IMR-90 (cell line): ENCODE data around the gene NXN.
A peak's percentile ranks its signal among the peaks of the same experiment; 100 is the strongest.

ENCODE experiments used
- BHLHE40 ChIP-seq: fragments of 150-350 bp; IDR thresholded peaks from 2 replicates; pipeline ENCODE4 v1.6.1; 2016; ENCODE audit warnings: mild to moderate bottlenecking, low read depth, low read length
- CEBPB ChIP-seq: IDR thresholded peaks from 2 replicates; pipeline ENCODE4 v1.6.1; 2012; ENCODE audit warnings: low read depth, low read length, improper control_type of control experiment
- CHD1 ChIP-seq: IDR thresholded peaks from 2 replicates; pipeline ENCODE4 v1.6.1; 2012; ENCODE audit warnings: low read depth, low read length, improper control_type of control experiment
- FOS ChIP-seq: fragments of 150-350 bp; IDR thresholded peaks from 2 replicates; pipeline ENCODE4 v1.6.1; 2016; ENCODE audit warnings: low read depth, low read length
- MAZ ChIP-seq: IDR thresholded peaks from 2 replicates; pipeline ENCODE4 v1.6.1; 2012; ENCODE audit warnings: low read depth, mild to moderate bottlenecking, low read length, improper control_type of control experiment, moderate library complexity, borderline replicate concordance
- MXI1 ChIP-seq: IDR thresholded peaks from 2 replicates; pipeline ENCODE4 v1.6.1; 2012; ENCODE audit warnings: low read depth, mild to moderate bottlenecking, low read length, moderate library complexity, borderline replicate concordance
- POLR2A ChIP-seq: IDR thresholded peaks from 2 replicates; pipeline ENCODE4 v1.6.1; 2012; ENCODE audit warnings: mild to moderate bottlenecking, low read depth, low read length
- RAD21 ChIP-seq: IDR thresholded peaks from 2 replicates; pipeline ENCODE4 v1.6.1; 2012; ENCODE audit warnings: low read length, improper control_type of control experiment
- RCOR1 ChIP-seq: IDR thresholded peaks from 2 replicates; pipeline ENCODE4 v1.6.1; 2012; ENCODE audit warnings: mild to moderate bottlenecking, low read length, improper control_type of control experiment; ENCODE audit not compliant: insufficient replicate concordance
- RFX5 ChIP-seq: IDR thresholded peaks from 2 replicates; pipeline ENCODE4 v1.8.0; 2012; ENCODE audit warnings: low read depth, mild to moderate bottlenecking, low read length, moderate library complexity
- SMC3 ChIP-seq: fragments of 150-350 bp; IDR thresholded peaks from 2 replicates; pipeline ENCODE4 v1.6.1; 2016; ENCODE audit warnings: low read depth, mild to moderate bottlenecking, antibody characterized with exemption, low read length, moderate library complexity
- TF ChIP-seq, protein P1 (sequence below): conservative IDR thresholded peaks from 2 replicates; pipeline ENCODE4 v1.5.1; 2012; ENCODE audit warnings: mild to moderate bottlenecking, low read depth, low read length, improper control_type of control experiment
- TF ChIP-seq, protein P2 (sequence below): fragments of 150-350 bp; IDR thresholded peaks from 2 replicates; pipeline ENCODE4 v1.6.1; 2017; ENCODE audit warnings: mild to moderate bottlenecking, antibody characterized with exemption, low read length, low read depth
- TF ChIP-seq, protein P3 (sequence below): fragments of 150-350 bp; IDR thresholded peaks from 2 replicates; pipeline ENCODE4 v1.6.1; 2016; ENCODE audit warnings: low read depth, mild to moderate bottlenecking, low read length, moderate library complexity, borderline replicate concordance

DNA sequence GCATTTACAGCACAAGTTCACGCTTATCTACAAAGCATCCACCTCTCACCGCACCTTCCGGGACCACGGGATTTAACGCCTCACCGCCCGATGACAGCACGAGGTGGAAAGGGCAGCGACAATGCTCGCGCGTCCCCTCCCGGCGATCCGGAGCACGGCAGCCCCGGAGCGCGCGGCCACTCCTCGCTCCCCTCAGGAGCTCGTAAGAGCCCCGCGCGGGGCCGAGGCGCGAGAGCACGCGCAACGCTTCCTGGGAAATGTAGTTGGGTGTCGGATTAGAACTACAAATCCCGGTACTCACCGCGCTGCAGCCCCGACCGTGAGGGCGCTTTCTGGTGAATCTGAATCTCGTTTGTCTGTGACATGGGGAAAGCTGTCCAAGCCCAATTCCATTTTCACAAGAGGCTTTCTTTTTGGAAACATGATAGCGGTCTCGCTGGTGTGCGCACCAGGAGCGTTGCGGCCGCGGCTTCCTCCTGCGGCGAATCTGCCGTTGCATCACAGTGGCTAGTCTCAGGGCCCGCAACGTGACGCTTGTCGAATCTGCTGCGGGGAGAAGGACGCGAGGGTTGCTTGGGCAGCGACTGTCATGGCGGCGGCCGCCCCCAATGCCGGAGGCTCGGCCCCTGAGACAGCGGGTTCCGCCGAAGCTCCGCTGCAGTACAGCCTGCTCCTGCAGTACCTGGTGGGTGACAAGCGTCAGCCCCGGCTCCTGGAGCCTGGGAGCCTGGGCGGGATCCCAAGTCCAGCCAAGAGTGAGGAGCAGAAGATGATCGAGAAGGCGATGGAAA lies 17.2 kb upstream of the NXN start, which contains the start of gene TIMM22:
- TF ChIP-seq, protein P1, sequence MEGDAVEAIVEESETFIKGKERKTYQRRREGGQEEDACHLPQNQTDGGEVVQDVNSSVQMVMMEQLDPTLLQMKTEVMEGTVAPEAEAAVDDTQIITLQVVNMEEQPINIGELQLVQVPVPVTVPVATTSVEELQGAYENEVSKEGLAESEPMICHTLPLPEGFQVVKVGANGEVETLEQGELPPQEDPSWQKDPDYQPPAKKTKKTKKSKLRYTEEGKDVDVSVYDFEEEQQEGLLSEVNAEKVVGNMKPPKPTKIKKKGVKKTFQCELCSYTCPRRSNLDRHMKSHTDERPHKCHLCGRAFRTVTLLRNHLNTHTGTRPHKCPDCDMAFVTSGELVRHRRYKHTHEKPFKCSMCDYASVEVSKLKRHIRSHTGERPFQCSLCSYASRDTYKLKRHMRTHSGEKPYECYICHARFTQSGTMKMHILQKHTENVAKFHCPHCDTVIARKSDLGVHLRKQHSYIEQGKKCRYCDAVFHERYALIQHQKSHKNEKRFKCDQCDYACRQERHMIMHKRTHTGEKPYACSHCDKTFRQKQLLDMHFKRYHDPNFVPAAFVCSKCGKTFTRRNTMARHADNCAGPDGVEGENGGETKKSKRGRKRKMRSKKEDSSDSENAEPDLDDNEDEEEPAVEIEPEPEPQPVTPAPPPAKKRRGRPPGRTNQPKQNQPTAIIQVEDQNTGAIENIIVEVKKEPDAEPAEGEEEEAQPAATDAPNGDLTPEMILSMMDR: peak; percentile 95
- TF ChIP-seq POLR2A: peak; percentile 72
- TF ChIP-seq CEBPB: peak; percentile 67; the same call in 1 of the 2 replicates
- TF ChIP-seq SMC3: peak; percentile 61
- peak; percentile 88 for TF ChIP-seq RAD21
- no peak for TF ChIP-seq CHD1
- TF ChIP-seq, protein P2, sequence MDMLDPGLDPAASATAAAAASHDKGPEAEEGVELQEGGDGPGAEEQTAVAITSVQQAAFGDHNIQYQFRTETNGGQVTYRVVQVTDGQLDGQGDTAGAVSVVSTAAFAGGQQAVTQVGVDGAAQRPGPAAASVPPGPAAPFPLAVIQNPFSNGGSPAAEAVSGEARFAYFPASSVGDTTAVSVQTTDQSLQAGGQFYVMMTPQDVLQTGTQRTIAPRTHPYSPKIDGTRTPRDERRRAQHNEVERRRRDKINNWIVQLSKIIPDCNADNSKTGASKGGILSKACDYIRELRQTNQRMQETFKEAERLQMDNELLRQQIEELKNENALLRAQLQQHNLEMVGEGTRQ: peak; percentile 89
- TF ChIP-seq RCOR1: no peak
- peak; percentile 69 for TF ChIP-seq BHLHE40
- TF ChIP-seq FOS: 0 out of 2 replicates have a peak, but pooled peaks have one; percentile 24
- TF ChIP-seq, protein P3, sequence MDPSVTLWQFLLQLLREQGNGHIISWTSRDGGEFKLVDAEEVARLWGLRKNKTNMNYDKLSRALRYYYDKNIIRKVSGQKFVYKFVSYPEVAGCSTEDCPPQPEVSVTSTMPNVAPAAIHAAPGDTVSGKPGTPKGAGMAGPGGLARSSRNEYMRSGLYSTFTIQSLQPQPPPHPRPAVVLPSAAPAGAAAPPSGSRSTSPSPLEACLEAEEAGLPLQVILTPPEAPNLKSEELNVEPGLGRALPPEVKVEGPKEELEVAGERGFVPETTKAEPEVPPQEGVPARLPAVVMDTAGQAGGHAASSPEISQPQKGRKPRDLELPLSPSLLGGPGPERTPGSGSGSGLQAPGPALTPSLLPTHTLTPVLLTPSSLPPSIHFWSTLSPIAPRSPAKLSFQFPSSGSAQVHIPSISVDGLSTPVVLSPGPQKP: no peak
- TF ChIP-seq MAZ: peak; percentile 78
- no peak for TF ChIP-seq RFX5
- TF ChIP-seq MXI1: peak; percentile 91
